GM21786 (cell line): Measurements from ENCODE around the gene DNASE1L3.
"Not testable (repeated sequence)": the region's sequence is repeated elsewhere in the genome, so short reads cannot be mapped to it uniquely, and the experiment has no call there.

ENCODE experiments used
- ATAC-seq: cut with Tn5 transposase; IDR thresholded peaks from one replicate; pipeline ENCODE4 v1.9.1; 2021; ENCODE audit not compliant: unreplicated experiment

Gene DNASE1L3

GRCh38 chr3:58202917-58203360 is 7.8 kb downstream of the DNASE1L3 start:
- peak; percentile 74 for ATAC-seq

DNA sequence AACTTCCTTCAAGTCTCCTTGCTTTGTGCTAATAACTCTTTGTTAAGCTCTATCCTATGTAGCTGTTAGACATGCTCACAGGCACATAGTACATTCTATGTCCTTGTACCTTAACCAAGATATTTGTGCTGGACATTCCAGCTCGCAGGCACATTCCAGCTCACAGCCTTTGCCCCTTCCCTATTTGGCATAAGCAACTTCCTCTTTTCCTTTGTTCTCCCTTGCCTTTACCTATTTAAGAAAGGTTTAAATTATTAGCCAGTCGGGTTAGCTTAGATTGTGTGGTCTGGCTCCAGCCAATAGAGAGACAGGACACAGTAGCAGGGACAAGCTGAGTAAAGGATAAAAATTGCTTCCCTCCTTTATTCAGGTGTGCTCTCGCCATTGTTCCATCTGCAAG is 9.3 kb downstream of the DNASE1L3 start:
- not testable (repeated sequence) for ATAC-seq

DNA sequence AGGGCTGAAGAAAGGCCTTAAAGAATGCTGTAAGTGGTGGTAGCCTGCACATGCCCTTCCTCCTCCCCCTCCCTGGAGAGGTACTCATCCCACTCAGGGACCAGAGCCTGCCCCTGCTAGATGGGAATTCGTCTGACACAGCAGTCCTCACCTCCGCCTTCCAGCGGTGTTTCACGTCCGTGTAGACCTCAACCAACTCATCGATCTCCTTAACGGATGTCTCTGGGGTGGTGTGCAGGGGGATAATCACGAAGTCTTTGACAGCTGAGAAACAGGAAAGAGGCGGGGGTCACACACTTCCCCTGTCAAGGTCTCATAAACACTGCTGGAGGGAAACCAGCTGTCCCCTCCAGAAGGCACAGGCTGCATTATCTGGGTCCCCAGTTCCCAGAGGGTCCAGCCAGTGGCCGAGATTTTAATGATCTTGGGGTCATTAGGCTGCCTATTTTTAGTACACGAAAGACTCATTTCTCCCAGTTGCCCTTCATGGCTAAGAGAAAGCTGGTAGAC is 9.9 kb downstream of the DNASE1L3 start:
- ATAC-seq: no peak

- no peak for ATAC-seq
Observed at GRCh38 chr3:58200121-58200709, 10.6 kb downstream of the DNASE1L3 start.

DNA sequence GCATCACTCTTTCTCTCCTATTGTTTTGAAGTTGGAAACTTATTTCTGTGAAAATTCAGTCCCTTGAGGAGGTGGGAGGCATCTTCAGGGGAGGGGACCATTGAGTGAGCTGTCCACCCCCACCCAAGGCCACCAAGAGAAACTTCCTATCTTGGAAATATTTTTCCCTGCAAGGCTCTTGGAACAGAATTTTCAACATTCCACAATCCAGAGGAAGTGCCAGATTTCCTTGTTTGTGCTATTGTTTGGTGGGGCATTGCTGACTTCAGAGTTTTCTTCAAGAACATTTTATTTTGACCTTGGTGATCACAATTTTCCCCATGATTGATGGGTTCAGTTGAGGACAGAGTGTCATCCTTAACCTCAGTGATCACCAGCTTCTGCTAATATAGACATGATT is 12.0 kb downstream of the DNASE1L3 start:
- no peak for ATAC-seq

DNA sequence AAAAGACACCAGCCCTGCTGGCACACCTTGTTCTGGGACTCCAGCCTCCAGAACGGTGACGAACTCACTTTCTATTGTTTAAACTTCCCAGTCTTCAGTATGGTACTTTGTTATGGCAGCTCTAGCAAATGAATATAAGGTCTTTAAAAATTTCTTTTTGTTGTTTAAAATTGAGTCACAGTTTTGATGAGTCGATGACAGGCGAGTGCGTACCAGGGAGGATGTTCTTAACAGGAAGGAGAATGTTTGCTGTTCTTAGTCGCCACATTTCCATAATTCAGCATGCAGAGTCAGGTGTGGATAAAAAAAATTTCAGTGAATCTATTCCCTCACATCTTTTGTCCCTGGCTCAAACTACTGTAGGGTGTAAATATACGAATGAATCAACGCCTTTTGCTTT is 12.4 kb downstream of the DNASE1L3 start:
- no peak for ATAC-seq

DNA sequence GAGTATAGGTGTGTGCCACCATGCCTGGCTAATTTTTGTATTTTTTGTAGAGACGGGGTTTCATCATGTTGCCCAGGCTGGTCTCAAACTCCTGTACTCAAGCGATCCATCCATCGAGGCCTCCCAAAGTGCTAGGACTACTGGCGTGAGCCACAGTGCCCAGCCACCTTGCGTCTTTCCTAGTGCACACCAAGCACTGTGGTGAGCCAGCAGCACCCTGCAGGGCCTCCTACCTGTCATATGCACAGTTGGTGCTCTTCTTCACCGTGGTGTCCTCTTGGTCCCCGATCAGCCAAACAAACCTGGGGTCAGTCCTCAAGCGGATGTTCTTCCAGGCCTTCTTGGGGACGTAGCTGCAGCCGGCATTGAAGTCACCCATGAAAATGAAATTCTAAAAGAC is 13.2 kb downstream of the DNASE1L3 start:
- no peak for ATAC-seq

DNA sequence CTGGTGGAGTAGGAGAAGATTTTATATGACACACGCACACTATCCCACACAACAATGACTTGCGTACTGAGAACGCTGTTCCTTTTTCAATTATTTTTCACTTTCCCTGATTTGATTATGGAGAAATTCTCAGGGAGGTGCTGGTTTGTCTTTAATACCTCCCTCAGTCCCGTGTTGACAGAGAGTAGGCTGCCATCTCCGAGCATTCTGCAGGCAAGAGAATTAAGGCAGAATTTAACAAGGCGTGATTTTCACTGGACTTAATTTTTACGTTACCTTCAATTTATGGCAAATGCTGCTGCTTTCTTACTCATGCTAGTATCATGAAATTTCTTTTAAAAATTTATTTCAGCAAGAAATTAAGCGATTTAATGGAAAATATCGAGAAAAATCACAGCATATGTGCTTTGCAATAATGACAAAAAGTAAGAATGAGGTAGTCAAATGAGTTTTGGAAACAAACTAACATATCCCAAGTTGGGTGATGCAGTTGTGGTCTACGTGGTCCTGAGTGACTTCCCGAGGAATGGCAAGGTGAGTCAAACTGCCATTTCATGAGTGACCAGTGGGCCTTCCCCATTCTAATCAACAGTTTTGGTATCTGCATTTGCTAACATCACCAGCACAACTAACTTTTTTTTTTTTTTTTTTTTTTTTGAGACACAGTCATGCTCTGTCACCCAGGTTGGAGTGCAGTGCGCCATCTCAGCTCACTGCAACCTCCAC is 16.9 kb downstream of the DNASE1L3 start:
- ATAC-seq: no peak

DNA sequence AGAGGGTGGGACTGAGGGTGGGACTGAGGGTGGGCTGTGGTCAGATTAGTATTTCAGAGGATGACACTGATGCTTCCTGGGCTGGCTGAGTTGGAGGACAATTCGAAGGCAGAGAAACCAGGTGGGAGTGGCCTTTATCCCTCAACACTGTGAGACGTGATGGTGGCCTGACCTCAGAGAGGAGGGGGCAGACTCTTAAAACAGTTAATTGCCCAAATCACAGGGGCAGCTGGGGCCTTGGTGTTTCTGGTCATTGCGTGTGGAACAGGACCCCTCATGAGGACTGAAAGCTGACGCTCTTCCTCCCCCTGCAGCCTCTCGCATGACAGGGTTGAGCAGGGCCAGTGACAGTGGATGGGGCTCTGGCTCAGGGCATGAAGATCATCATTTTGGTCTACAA is 18.7 kb downstream of the DNASE1L3 start:
- ATAC-seq: no peak

DNA sequence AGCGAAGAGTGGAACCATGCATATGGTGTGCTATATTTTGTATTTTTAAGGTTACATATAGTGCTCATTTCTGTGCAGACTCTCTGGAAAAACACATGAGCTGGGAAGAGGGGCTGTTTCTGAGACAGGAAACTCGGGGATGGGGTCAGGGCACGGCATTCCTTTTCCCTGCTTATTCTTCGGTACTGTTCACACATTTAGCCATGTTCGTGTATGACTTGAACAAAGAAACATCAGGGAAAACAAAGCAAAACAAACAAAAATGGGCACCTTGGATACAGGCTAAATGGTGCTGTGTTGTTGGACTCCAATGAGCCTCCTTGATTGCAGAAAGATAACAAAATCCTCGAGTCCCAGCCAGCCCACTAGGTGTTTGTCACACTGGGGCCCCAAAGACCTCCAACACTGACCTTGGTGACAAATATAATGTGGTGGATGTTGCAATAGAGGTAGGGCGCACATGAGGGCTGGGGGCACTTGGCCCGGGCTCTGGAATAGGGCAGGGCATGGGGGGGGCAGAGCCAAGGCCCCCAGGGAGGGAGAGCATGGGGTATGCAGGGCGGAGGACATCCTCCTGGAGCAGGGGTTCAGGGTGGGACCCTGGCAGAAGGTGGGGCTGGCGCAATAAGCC is 19.3 kb downstream of the DNASE1L3 start:
- ATAC-seq: no peak

DNA sequence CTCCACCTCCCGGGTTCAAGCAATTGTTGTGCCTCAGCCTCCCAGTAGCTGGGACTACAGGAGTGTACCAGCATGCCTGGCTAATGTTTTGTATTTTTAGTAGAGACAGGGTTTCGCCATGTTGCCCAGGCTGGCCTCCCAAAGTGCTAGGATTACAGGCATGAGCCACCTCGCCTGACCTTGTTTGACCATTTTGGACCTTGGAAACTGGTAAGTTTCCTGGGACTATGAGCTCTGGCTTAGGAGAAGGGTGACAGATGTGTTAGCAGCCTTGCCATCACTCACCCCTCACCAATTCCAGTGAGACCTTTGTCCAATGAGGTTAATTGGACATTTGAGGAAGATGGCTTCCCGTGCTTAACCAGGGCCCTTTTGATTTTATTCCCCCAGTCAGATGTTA is 19.9 kb downstream of the DNASE1L3 start:
- no peak for ATAC-seq

DNA sequence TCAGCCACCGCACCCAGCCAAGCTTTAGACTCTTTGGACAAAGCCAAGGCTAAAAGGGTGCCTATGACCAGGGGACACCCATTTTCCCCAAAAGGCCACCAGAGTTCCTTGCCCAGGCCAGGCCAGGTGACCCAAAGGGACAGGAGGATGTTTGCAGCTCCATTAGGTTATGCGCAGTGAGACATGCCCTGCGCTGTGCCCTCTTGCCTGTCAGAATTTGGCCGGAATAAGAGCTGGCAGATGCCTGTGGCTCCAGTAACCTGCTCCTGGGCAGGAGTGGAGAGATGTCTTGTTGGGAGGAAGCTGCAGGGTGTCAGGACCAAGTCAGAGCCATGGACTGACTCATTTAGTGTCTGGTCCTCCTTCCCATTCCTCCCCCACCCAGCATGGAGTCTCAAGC is 20.5 kb downstream of the DNASE1L3 start:
- ATAC-seq: no peak

- ATAC-seq: no peak
Observed at GRCh38 chr3:58189691-58190090, 21.1 kb downstream of the DNASE1L3 start.

- no peak for ATAC-seq
Observed at GRCh38 chr3:58188921-58189451, 21.8 kb downstream of the DNASE1L3 start.

DNA sequence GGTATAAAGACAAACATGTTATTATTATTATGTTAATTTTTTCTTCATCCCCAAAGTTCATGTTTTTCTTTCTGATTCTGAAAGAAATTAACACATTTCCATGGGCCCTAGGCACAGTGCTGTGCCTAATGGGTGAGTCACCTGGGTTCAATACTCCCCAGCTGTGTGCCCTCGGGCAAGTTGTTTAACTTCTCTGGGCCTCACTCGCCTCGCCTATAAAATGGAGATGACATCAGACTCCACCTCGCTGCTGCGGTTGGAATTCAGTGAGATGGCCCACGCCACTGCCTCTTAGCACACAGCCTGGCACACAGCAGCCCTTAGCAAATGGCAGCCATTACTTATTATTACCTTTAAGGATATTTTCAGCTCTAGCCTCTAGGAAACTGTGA is 22.6 kb downstream of the DNASE1L3 start:
- ATAC-seq: no peak

DNA sequence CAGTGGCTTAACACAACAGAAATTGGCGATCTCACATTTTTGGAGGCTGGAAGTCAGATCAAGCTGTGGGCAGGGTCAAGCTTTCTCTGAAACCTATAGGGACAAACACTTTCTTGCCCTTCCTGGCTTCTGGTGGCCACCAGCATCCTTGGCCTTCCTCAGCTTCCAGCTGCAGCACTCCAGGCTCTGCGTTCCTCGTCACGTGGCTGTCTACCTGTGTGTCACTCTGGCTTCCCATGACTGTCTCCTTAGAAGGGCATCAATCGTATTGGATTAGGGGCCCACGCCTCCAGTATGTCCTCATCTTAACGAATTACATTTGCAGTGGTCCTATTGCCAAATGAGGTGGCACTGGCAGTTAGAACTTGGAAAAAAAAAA is 25.8 kb downstream of the DNASE1L3 start:
- no peak for ATAC-seq

DNA sequence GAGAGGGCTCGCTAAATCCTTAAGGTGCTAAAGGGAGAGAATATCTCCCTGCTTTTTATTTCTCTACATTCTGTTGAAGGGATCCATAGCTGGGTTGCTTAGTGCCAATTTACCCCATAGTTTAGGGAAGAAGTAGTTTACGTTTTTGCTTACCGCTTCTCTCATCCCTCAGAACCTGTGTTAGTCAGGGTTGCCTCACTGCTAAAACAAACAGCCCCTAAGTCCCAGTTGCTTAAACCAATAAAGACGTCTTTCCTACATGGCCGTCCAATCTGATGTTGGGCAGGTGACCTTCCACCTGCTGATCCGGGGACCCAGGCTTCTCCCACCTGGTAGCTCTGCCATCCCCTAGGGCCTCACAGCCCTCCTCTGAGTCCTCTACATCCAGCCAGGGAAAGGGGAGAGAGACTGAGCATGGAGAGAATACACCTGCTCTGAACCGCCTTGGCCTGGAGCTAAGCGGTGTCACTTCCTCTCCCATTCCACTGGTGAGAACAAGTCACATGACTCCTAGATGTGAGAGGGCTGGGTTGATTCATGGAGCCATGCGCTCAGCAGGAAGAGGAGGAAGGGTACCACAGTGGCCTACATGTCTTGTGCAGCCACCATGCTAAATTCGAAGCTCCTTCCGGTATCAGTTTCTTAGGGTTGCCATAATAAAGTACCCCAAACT is 26.3 kb downstream of the DNASE1L3 start:
- no peak for ATAC-seq

DNA sequence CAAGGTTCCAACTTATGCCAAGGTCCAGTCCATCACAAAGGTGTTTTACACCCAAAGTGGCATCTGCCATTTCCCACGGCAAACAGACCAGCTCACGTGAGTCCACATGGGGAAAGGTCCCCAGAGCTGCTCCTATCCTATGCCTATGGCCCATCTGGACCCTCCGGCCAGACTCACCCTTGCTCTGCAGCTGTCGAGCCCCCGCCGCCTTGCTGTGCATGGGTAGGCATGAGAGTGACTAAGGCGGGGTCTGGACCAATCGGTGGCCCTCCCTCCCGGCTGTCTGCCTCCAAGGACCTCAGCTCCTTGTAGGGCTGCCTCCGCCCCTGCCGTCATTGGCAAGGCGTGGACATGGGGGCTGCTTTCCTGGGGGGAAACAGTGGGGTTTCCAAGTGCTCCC is 26.9 kb downstream of the DNASE1L3 start:
- ATAC-seq: no peak

DNA sequence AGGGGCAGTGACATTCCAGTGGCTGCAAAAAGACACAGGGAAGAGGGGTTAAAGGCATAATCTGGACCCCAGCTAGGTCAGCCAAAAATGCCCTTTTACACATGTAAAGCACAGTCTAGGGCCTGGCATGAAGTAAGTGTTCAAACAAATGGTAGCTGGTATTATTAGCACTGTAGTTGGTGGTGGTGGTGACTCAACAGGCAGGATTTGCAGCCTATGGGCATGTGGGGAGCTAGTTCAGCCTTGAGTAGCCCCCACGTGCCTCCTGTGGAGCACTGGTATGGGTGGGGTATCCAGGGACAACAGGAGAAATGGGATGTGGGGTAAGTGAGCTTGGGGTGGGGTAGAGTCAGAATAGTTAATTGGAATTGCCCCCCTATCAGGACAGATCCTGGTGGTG is 27.6 kb downstream of the DNASE1L3 start:
- ATAC-seq: no peak

GRCh38 chr3:58180940-58181587 is 29.7 kb downstream of the DNASE1L3 start:
- ATAC-seq: no peak
